Ishikawa (cell line): ENCODE results near the gene PIGU.

Experiments used
- CEBPB ChIP-seq: IDR thresholded peaks from 2 replicates; pipeline ENCODE4 v1.6.1; 2012
- CREB1 ChIP-seq: IDR thresholded peaks from 2 replicates; pipeline ENCODE4 v1.6.1; 2012; ENCODE audit warnings: low read depth
- EGR1 ChIP-seq: IDR thresholded peaks from 2 replicates; pipeline ENCODE4 v1.6.1; 2012
- EP300 ChIP-seq: IDR thresholded peaks from 2 replicates; pipeline ENCODE4 v1.6.1; 2012; ENCODE audit warnings: borderline replicate concordance
- FOXM1 ChIP-seq: IDR thresholded peaks from 2 replicates; pipeline ENCODE4 v1.6.1; 2012; ENCODE audit warnings: low read depth, borderline replicate concordance
- NFIC ChIP-seq: IDR thresholded peaks from 2 replicates; pipeline ENCODE4 v1.6.1; 2012
- RAD21 ChIP-seq: IDR thresholded peaks from 2 replicates; pipeline ENCODE4 v1.6.1; 2012; ENCODE audit warnings: low read depth
- REST ChIP-seq: IDR thresholded peaks from 2 replicates; pipeline ENCODE4 v1.6.1; 2012; ENCODE audit warnings: low read depth, mild to moderate bottlenecking
- TAF1 ChIP-seq: IDR thresholded peaks from 2 replicates; pipeline ENCODE4 v1.6.1; 2012; ENCODE audit warnings: low read depth, mild to moderate bottlenecking
- TCF12 ChIP-seq: IDR thresholded peaks from 2 replicates; pipeline ENCODE4 v1.6.1; 2012; ENCODE audit warnings: low read depth
- TEAD4 ChIP-seq: IDR thresholded peaks from 2 replicates; pipeline ENCODE4 v1.6.1; 2012
- USF1 ChIP-seq: IDR thresholded peaks from 2 replicates; pipeline ENCODE4 v1.6.1; 2012
- YY1 ChIP-seq: IDR thresholded peaks from 2 replicates; pipeline ENCODE4 v1.6.1; 2012; ENCODE audit warnings: low read depth
- ZBTB7A ChIP-seq: IDR thresholded peaks from 2 replicates; pipeline ENCODE4 v1.6.1; 2012; ENCODE audit warnings: low read depth
- TF ChIP-seq, protein P1 (sequence below): IDR thresholded peaks from 2 replicates; pipeline ENCODE4 v1.6.1; 2012

The PIGU gene

GRCh38 chr20:34579191-34579978 lies 97.5 kb downstream of the PIGU start:
- no peak for TF ChIP-seq CREB1
- TF ChIP-seq RAD21: peak; percentile 90
- TF ChIP-seq, protein P1, sequence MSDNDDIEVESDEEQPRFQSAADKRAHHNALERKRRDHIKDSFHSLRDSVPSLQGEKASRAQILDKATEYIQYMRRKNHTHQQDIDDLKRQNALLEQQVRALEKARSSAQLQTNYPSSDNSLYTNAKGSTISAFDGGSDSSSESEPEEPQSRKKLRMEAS: no peak
- 0 out of 2 replicates have a peak, but pooled peaks have one; percentile 10 for TF ChIP-seq USF1

- TF ChIP-seq TAF1: no peak
Observed at GRCh38 chr20:34578521-34578920, 98.4 kb downstream of the PIGU start.

DNA sequence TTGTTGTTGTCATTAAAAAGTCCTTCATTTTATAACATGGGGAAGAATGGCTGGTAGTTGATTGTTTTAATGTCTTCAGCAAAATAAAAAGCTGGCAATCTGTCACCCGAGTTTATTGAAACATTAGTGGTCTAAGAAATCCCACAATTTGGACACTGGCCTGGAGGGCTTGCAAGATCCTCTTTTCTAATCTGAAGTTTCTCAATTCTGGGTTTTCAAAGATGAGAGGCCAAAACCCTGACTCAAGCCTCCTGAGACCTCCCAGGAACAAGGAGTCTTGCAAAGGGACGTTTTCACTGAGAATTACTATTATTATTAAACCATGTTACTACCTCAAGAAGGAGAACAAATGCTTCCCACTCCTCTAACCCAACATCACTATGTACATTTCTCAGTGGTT lies 98.9 kb downstream of the PIGU start:
- TF ChIP-seq USF1: no peak
- no peak for TF ChIP-seq TAF1
- TF ChIP-seq, protein P1: no peak
- TF ChIP-seq REST: no peak
- no peak for TF ChIP-seq FOXM1
- TF ChIP-seq RAD21: no peak
- no peak for TF ChIP-seq ZBTB7A
- no peak for TF ChIP-seq CREB1
- TF ChIP-seq EP300: no peak
- no peak for TF ChIP-seq CEBPB
- TF ChIP-seq TEAD4: no peak
- no peak for TF ChIP-seq TCF12
- no peak for TF ChIP-seq EGR1
- no peak for TF ChIP-seq YY1
- TF ChIP-seq NFIC: no peak

GRCh38 chr20:34577061-34577460 lies 99.8 kb downstream of the PIGU start:
- TF ChIP-seq CEBPB (no peak), TCF12 (no peak)

DNA sequence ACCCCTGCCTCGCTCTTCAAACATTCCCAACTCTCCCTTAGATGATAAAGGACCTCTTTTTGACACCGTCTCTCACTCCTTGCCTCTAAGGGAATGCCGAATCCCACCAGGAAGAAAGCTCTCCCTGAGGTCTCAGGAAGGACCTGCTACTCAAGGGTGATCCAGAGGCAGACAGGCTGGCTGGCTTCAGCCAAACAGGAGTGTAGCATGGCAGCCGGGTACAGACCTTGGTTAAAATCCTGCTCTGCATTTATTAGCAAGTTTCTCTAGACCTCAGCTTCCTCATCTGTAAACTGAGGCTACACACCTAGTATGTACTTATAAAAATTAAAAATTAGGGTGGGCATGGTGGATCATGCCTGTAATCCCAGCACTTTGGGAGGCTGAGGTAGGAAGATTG lies 101.1 kb downstream of the PIGU start:
- TF ChIP-seq TEAD4 (no peak), RAD21 (no peak), EP300 (no peak), TCF12 (no peak), YY1 (no peak), CEBPB (no peak), REST (no peak), EGR1 (no peak), ZBTB7A (no peak), USF1 (no peak), CREB1 (no peak), FOXM1 (no peak), NFIC (no peak), TAF1 (no peak)
- TF ChIP-seq, protein P1: no peak

DNA sequence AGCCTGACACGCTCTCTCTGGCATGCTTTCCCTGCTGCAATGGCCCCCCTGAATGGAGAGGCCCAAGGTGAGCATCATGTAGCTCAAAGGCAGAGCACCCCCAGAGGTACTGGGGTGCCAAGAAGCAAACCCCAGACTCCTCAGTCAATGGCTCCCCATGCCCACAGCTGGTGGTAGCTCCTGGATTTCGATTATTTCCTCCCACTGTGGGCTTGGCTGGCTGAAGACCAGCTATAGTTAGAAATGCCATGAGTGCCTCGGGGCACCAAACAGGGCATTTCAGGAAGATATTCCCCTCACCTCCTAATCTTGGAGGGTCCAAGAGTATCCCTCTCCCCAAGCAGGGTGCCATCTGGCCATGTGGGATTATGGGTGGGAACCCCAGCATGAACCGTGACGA lies 101.6 kb downstream of the PIGU start:
- TF ChIP-seq TAF1 (no peak), TCF12 (no peak), FOXM1 (no peak), EP300 (no peak), NFIC (no peak), YY1 (no peak), CEBPB (no peak), RAD21 (no peak), REST (no peak)
- TF ChIP-seq, protein P1: no peak
